GM10847 (cell line): Measurements from ENCODE around the gene TTLL1.

Experiments
- POLR2A ChIP-seq: IDR thresholded peaks from 2 replicates; pipeline ENCODE4 v1.6.1; 2011; ENCODE audit not compliant: insufficient read length; ENCODE audit errors: extremely low read depth

The TTLL1 gene

DNA sequence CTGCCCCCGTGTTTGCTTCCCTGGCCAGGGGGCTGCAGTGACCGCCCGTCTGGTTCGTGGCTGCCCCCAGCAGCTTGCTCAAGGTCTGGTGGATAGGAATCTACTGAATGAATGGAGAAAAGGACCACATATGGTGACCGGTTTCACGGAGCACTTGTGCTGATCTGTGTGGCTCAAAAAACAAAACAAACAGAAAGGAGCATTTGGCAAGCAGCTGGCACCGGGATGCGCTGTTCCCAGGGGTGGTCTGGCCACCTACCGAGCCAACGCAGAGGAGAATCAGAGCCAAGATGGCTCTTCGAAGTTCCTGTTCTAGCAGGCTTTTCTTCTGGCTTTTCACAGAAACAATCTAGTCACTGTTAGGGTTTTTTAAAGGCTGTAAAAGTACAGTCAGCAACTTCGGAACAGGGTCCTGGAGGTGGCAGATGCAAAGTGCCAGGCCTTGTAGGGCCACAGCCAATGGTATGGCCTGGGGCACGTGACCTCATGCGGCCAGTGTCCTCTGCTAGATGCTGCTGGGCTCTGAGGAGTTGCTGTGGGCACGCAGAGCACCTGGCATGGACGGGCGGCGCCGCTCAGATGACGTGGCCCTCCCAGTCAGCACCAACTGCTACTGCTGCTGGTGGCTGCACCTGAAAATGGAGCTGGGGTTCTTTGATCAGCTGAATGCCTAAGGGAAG, 47.0 kb downstream of the TTLL1 start:
- TF ChIP-seq POLR2A = no peak

DNA sequence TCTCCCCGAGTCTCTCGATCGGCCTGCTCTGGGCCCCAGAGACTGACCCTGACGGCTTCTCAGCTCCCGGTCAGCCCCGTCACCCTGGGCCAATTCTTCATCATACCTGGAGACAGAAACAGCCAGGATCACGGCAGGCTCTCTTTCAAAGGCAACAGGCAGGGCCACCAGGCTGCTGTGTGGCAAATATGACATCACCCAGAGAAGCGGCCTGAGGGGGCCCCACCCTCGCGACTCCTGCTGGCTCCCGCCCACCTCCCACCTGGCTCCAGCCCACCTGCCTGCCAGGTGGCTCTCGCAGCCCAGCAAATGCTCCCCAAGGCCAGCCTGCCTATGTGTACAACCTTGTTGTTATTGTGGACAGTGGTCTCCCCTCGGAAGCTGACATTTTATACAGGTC, 49.4 kb downstream of the TTLL1 start:
- no peak for TF ChIP-seq POLR2A

DNA sequence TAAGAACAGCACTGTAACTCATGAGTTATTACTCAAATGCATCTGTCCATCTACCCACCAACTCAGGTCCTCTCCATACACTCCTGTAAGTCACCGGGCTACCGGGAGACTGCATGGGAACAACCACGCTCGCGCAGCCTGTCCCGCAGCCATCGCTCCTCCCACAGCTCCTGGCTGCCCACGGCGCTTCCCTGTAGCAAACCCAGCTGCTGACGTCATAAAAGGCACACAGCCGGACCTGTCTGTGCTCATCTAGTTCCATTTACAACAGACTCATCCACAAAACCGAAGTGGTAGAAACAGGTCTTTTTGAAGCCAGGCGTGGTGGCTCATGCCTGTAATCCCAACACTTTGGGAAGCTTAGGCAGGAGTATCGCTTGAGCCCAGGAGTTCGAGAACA, 50.9 kb downstream of the TTLL1 start:
- TF ChIP-seq POLR2A = no peak

DNA sequence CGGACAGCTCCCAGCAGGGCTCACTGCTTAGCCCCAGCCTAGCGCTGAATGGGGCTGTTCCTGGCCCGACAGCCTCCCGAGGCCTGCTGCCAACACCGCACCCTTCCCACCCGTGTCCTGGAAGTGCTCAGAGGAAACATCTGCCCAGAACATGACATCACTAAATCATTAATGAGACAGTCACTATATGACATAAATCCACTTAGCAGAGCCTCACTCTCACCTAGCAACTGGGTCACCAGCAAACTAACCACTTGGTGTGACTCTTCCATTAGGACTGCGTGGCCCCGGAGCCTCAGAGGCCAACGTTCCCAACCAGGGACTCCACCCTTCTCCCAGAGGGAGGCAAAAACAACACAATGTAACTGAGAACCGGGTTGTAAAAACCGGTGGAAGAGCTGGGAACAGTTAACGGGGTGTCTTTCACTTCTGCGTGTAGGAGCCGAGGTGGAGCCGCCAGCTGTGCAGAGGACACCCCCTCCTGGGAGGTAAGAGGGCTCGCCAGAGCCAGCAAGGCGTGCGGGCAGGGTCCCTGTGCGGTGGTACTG, 52.8 kb downstream of the TTLL1 start:
- TF ChIP-seq POLR2A = no peak

DNA sequence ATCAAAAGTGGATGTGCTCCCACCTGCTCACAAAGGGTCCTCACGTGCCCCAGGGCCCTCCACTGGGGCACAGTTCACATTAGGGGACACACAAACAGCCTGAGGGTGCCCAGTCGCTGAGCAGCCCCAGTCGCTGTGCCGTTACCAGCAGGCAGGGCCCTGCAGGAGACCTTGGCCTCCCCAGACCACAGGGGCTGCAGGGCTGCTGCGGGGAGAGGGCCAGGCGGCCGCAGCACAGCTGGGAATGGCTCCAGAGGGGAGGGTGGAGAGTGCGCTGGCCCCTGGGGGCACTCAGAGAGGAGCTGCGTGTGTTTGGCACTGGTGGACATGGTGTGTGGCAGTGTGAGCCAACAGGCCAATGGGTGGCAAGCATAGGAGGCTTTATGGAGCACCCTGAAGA, 53.9 kb downstream of the TTLL1 start:
- TF ChIP-seq POLR2A = no peak

DNA sequence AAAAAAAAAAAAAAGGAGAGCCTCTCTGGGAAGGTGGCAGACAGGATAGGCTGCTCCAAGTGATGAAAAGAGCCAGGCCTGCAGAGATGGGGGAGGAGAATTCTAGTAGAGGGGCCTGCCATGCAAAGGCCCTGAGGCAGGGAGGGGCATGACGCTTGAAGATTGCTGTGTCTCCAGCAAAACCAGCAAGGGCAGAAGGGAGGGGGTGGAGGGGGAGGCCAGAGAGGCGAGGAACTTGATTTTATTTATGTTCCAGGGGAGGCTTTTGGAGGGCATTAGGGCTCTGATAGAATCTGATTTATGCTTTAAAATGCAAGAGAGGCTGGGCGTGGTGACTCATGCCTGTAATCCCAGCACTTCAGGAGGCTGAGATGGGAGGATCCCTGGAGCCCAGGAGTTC, 57.6 kb downstream of the TTLL1 start:
- TF ChIP-seq POLR2A = no peak

DNA sequence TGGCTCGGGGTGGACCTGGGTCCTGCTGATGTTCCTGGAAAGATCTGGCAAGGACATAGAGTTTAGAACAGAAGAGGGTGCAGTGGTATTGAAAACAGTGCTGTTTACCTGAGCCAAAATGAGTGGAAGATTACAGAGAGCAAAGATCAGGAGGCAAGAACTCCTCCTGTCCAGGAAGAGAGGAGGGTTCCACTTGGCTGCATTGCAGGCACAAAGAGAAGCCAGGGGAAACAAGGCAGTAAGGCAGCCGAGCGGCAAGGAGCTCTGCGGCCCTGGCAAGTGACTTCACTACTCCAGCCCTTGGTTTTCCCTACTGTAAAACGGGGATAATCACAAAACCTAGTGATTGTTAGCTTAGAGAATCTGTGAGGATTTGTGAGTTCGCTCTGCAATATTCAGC, 70.6 kb downstream of the TTLL1 start:
- no peak for TF ChIP-seq POLR2A

DNA sequence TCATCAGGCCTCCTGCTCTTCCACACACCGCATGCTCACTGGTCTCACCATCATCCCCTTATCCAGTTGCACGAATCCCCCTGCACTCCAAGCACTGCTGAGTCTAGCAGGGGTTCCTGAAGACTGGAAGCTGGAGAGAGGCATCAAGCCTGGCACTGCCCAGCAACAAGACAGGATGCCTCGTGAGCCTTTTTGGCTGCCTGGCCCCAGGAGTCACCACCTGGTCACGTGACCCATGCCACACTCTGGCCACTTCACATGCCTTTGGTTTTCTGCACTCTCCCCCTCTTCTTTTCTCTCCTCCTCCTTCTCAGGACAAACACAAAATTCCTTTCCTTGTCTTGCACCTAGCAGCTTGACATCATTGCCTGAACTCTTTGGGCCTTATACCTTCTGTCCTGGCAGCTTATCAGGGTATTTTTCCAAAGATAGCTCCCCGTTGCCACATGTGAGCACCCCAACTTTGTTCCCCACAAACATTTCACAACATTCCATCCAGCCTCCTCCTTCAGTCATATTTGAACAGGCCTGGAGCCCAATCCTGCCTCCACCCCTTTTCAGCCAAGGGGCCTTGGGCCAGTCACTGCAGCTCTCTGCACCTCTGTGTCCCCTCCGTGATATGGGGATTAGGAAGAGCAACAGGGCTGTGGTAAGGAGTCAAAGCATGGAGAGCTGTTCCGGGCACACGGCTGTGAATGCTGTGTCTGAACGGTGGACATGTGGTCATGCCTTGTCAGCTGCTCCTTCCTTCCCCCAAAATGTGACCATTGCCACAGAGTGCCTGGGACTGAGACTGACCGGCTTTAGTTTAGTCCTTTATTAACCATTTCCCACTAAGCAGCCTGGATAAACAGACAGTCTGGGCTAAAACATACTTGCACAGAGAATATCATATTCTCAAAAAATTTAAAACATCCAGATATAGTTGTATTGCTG, 71.4 kb downstream of the TTLL1 start:
- no peak for TF ChIP-seq POLR2A

DNA sequence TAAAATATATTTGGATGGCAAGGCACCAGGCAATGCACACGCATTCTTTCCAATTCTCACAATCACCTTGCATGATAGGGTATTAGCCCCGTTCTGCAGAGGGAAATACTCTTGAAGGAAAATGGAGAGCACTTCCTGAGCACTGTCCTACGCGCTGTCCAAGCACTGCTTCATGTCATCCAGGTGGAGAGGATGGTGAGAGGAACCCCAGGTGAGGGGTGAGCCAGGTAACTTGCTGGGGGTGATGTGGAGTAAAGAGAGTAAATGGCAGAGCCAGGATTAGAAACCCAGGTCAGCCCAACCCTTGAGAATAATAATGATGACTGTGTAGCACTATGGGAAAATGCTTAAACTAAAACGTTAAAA, 73.5 kb downstream of the TTLL1 start:
- no peak for TF ChIP-seq POLR2A

DNA sequence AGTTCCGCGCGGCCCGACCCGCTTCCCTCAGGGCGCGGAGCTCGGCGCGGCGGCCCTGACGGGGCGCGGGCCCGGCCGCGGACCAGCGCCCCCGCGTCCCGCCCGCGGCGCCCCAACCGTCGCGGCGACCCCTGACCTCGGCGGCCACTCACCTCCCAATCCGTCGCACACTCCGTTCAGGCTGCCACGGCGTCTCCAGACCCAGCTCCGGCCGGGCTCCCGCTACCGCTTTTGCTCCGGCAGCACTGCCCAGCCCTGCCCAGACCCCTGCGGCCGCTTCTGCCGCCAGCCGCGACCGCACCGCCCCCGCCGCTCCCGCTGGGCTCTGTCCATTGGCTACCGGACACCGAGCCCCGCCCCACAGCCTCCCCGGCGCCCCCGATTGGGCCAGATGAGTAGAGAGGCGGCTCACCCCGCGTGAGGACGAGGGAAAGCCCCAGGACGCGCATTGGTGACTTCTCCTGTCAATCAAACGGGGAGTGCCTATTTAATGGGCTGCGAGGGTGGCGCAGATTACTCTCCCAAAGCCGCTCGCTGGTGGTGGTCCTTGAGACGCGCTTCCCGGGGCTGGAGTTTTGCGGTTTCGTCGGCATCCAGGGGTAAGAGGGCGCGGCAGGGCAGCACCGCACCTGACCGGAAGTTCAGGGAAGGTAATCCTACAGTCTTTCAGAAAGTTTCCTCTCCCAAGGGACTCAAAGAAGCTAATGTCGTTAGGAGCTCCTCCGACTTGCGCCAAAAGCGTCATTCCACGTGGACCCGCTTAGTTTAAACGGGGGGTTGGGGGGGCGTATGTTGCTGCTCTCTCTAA, 74.1 kb downstream of the TTLL1 start, which contains the start of gene PACSIN2:
Gene PACSIN2 (minus strand): TSS at position 281 of the 808 bp plus-strand sequence. CDS start 103,069 bp downstream, outside the sequence.
- TF ChIP-seq POLR2A = peak; percentile 94

DNA sequence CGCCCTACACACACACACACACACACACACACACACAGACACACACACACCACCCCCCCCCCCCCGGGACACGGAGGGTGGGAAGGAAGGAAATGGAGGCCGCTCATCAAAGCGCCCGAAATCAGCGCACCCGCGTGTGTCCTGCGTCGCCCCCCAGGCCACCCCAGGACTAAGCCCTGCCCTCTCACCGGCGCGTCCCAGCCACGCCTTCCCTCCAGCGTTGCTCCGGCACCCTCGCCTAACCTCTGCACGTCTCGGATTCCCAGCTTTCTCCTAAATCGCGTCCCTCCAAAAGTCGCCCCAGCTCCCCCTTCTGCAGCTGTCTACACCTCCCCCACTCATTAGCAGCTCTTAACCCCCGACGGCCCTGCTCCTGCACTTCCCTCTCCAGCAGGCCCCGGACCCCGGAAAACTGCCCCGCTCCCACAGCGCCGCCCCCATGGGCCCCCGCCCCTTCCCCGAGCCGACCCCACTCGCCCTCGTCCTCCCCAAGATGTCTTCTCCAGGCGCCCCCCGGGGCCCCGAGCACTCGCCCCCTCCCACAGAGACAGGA, 74.8 kb downstream of the TTLL1 start:
- no peak for TF ChIP-seq POLR2A

DNA sequence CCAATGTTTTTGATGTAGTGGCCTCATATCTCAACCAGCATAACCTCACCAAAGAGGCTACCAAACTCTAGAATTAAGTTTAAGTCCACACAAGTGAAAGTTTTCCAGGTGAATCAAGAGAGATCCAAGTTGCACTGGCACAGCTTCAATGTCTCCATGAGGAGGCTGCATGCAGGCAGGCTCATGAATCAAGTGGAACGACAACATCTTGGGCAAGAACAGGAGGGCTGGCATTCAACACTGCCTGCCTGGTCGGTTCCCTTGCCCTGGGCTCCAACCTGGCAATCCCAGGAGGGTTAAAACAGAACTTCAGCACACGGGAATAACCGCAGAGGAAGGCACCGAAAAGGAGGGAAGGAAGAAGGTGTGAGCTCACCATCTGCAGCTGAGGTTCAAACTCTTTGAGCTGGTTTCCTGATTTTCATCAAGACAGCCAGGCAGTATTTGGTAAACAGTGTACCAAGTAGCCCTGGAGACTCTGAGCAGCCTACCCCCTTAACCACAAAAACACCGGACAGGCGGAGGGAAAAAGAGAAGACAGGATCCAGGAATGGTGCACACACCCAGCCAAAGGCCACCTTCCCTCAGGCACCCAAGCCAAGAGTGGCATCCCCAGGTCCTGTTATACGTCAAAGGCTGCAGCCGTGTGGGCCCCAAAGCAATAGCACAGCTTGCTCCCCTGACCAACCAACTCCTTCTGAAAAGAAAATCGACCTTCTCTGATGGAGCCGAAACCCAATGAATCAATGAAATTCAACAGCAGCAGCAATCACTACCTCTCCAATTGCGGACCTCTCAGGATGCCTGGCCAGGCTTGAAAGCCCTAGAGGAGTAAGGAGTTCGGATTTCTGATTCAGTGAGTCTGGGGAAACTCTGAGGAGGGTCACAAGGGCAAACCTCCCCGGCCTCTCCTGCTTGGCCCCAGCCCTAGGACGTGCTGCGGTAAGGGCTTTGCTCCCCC, 75.6 kb downstream of the TTLL1 start:
- TF ChIP-seq POLR2A = no peak

DNA sequence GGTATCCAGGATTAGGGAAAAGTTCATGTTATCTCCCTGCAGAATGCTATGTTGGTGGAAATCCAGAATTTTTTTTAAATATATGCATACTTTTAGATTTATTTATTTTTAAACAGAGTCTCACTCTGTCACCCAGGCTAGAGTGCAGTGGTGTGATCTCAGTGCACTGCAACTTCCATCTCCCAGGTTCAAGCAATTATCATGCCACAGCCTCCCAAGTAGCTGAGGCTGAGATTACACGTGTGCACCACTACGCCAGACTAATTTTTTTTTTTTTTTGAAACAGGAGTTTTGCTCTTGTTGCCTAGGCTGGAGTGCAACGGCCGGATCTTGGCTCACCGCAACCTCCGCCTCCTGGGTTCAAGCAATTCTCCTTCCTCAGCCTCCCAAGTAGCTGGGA, 76.8 kb downstream of the TTLL1 start:
- TF ChIP-seq POLR2A = no peak

DNA sequence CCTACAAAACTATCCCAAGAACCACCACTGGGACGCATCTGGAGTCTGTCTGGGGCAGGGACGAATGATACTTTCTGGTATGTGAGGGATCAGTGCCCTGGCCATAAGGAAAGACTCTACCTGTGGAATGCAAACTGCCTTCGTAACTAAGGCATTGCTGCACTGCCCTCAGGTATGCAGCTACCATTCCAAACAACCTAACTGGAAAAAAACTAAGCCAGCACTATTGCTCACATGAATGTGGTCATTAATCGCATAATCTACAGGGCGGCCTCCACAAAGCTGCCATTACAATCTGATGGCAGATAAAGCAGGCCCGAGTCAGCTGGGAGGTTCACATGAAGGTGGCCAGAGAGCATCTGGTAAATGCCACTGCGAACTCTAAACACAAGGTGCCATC, 78.1 kb downstream of the TTLL1 start:
- no peak for TF ChIP-seq POLR2A
